BLaER1 (cell line): ENCODE data around the gene BRICD5.

Experiments
- H3K27ac ChIP-seq: shearing (Covaris generic); formaldehyde crosslinking; 2 replicates; pipeline ENCODE4 v1.8.1; 2022
- H3K27me3 ChIP-seq: shearing (Covaris generic); formaldehyde crosslinking; 2 replicates; pipeline ENCODE4 v1.8.1; 2022
- H3K36me3 ChIP-seq: shearing (Covaris generic); formaldehyde crosslinking; 2 replicates; pipeline ENCODE4 v1.8.1; 2022
- H3K4me1 ChIP-seq: shearing (Covaris generic); formaldehyde crosslinking; 2 replicates; pipeline ENCODE4 v1.8.1; 2022
- H3K4me2 ChIP-seq: shearing (Covaris generic); formaldehyde crosslinking; 2 replicates; pipeline ENCODE4 v1.8.1; 2022
- H3K4me3 ChIP-seq: shearing (Covaris generic); formaldehyde crosslinking; 2 replicates; pipeline ENCODE4 v1.8.1; 2022
- H3K9ac ChIP-seq: shearing (Covaris generic); formaldehyde crosslinking; 2 replicates; pipeline ENCODE4 v1.8.1; 2022
- H3K9me3 ChIP-seq: shearing (Covaris generic); formaldehyde crosslinking; 2 replicates; pipeline ENCODE4 v1.8.1; 2022
- H4K20me1 ChIP-seq: shearing (Covaris generic); formaldehyde crosslinking; 2 replicates; pipeline ENCODE4 v1.8.1; 2022
- Cebpa-rat ChIP-seq: shearing (Covaris generic); IDR thresholded peaks from 2 replicates; pipeline ENCODE4 v1.8.1; 2022

Gene BRICD5

GRCh38 chr16:2184962-2185361, 25.7 kb downstream of the BRICD5 start:
- H3K27me3 ChIP-seq: no peaks in the 10 kb centered on the region
- TF ChIP-seq Cebpa-rat: no peak
- peaks cover 42% of the 10 kb centered on the region for H4K20me1 ChIP-seq
- H3K9me3 ChIP-seq: no peaks in the 10 kb centered on the region
- H3K9ac ChIP-seq: no peak overlapping the region
- H3K27ac ChIP-seq: no peak overlapping the region
- H3K4me1 ChIP-seq: peaks cover 42% of the 10 kb centered on the region
- peaks cover 12% of the 10 kb centered on the region; the same call in 1 of the 2 replicates for H3K36me3 ChIP-seq
- H3K4me3 ChIP-seq: no peak overlapping the region
- H3K4me2 ChIP-seq: peak overlapping the region; percentile 86

GRCh38 chr16:2184346-2184745, 26.3 kb downstream of the BRICD5 start:
- peaks cover 42% of the 10 kb centered on the region for H3K4me1 ChIP-seq
- no peak for TF ChIP-seq Cebpa-rat
- no peaks in the 10 kb centered on the region for H3K27me3 ChIP-seq
- H3K9ac ChIP-seq: peak overlapping the region; percentile 38
- peak overlapping the region; percentile 8; the same call in 1 of the 2 replicates for H3K4me3 ChIP-seq
- H3K9me3 ChIP-seq: no peaks in the 10 kb centered on the region
- H4K20me1 ChIP-seq: peaks cover 44% of the 10 kb centered on the region
- H3K4me2 ChIP-seq: peak overlapping the region; percentile 86
- peak overlapping the region; percentile 60 for H3K27ac ChIP-seq
- H3K36me3 ChIP-seq: peaks cover 16% of the 10 kb centered on the region; the same call in 1 of the 2 replicates

- H3K27me3 ChIP-seq: no peaks in the 10 kb centered on the region
- peak overlapping the region; percentile 86 for H3K4me2 ChIP-seq
- no peak for TF ChIP-seq Cebpa-rat
- peak overlapping the region; percentile 60 for H3K27ac ChIP-seq
- peaks cover 44% of the 10 kb centered on the region for H4K20me1 ChIP-seq
- H3K36me3 ChIP-seq: peaks cover 12% of the 10 kb centered on the region; the same call in 1 of the 2 replicates
- H3K9me3 ChIP-seq: no peaks in the 10 kb centered on the region
- H3K4me1 ChIP-seq: peaks cover 42% of the 10 kb centered on the region
- H3K9ac ChIP-seq: peak overlapping the region; percentile 38
- peak overlapping the region; percentile 8; the same call in 1 of the 2 replicates for H3K4me3 ChIP-seq
Measured at GRCh38 chr16:2183671-2184070, 27.0 kb downstream of the BRICD5 start.

GRCh38 chr16:2181952-2182351, 28.7 kb downstream of the BRICD5 start:
- Histone ChIP-seq H3K27me3 (no peaks in the 10 kb centered on the region), H3K9ac (0 out of 2 replicates have a peak overlapping the region, but pooled peaks have one; percentile 2), H3K4me3 (no peak overlapping the region), H4K20me1 (peaks cover 51% of the 10 kb centered on the region), H3K4me2 (peak overlapping the region; percentile 86), H3K4me1 (peaks cover 42% of the 10 kb centered on the region), H3K27ac (no peak overlapping the region), H3K36me3 (peaks cover 23% of the 10 kb centered on the region), H3K9me3 (peaks cover 7% of the 10 kb centered on the region)
- TF ChIP-seq Cebpa-rat: no peak

DNA sequence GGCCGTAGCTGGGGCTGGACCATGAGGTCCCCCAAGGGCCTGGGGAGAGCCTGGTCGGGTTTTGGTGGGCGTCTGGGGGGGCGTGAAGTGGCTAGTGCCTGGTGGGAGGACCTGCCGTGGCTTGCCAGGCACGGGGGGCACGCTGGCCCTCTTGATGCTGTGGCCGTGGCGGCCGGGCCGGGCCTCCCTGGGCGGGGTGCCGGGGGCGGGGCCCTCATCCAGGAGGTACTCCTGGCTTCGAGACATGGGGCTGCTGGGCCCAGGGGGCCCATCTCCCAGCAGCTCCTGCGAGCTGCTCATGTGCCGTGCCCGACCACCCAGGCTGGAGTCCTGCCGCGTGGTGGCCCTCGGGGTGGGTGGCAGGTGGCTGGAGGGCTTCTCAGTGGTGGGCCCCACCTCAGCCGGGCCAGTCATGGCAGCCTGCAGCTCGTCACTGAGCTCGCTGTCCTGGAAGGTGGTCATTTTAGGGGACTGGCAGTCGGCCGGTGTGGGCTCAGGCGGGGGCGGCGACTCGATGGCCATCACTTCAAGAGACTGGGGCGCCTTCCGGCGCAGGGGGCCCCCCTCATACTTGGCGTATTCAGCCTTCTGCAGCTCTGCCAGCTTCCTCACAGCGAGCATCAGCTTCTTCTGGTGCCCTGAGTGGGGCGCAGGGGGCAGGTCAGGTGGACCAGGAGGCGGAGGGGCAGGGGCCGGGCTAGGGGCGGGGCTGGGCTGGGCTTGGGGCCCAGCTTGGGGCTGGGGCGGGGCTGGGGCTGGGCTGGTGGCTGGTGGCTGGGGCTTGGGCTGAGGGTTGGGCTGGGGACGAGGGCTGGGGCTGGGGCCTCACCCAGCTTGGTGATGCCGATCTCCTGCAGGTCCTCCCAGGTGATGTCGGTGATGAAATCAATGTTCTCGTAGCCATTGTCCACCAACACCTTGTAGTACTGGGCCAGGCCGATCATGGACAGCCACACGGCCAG, 29.4 kb downstream of the BRICD5 start:
- no peak for TF ChIP-seq Cebpa-rat
- H3K36me3 ChIP-seq: peaks cover 30% of the 10 kb centered on the region
- peaks cover 42% of the 10 kb centered on the region for H3K4me1 ChIP-seq
- peaks cover 51% of the 10 kb centered on the region for H4K20me1 ChIP-seq
- H3K27ac ChIP-seq: no peak overlapping the region
- H3K4me3 ChIP-seq: no peak overlapping the region
- H3K27me3 ChIP-seq: no peaks in the 10 kb centered on the region
- H3K9me3 ChIP-seq: peaks cover 7% of the 10 kb centered on the region
- H3K4me2 ChIP-seq: peak overlapping the region; percentile 86
- H3K9ac ChIP-seq: no peak overlapping the region

DNA sequence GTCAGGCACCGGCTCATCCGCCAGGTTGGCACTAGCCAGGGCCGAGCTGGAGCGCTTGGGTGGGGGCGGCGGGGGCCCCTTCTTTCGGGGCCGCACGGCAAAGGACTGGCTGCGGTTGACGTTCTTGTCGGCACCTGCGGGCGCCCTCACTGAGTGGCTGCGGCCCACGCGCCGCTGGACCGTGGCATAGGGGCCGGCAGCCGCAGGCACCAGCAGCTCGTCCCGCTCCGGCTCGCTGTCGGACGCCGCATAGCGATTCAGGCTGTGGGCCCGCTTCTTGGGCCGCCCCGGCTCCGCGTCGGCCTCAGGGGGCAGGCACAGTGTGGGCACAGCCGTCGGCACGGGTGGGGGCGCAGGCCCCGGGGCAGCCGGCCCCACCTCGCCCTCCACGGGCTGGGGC, 30.2 kb downstream of the BRICD5 start:
- Histone ChIP-seq H3K4me2 (no peak overlapping the region), H4K20me1 (peaks cover 48% of the 10 kb centered on the region), H3K36me3 (peaks cover 38% of the 10 kb centered on the region), H3K9me3 (peaks cover 7% of the 10 kb centered on the region), H3K4me3 (no peak overlapping the region), H3K9ac (no peak overlapping the region), H3K4me1 (peaks cover 39% of the 10 kb centered on the region), H3K27me3 (no peaks in the 10 kb centered on the region), H3K27ac (no peak overlapping the region)
- TF ChIP-seq Cebpa-rat: no peak

- no peak overlapping the region for H3K4me2 ChIP-seq
Measured at GRCh38 chr16:2179576-2179975, 31.1 kb downstream of the BRICD5 start.

GRCh38 chr16:2179107-2179501, 31.6 kb downstream of the BRICD5 start:
- Histone ChIP-seq H3K4me3 (no peak overlapping the region), H3K9me3 (peaks cover 7% of the 10 kb centered on the region), H3K4me1 (peaks cover 25% of the 10 kb centered on the region), H4K20me1 (peaks cover 35% of the 10 kb centered on the region), H3K27me3 (no peaks in the 10 kb centered on the region), H3K4me2 (no peak overlapping the region), H3K9ac (no peak overlapping the region), H3K27ac (no peak overlapping the region), H3K36me3 (peaks cover 51% of the 10 kb centered on the region)
- no peak for TF ChIP-seq Cebpa-rat

More at GRCh38 chr16:2179576-2179975, 31.1 kb downstream of the BRICD5 start:
- H3K9ac ChIP-seq: no peak overlapping the region
- no peaks in the 10 kb centered on the region for H3K27me3 ChIP-seq
- no peak overlapping the region for H3K4me3 ChIP-seq
- H3K36me3 ChIP-seq: peaks cover 46% of the 10 kb centered on the region
- no peak overlapping the region for H3K27ac ChIP-seq
- peaks cover 7% of the 10 kb centered on the region for H3K9me3 ChIP-seq
- H4K20me1 ChIP-seq: peaks cover 40% of the 10 kb centered on the region
- no peak for TF ChIP-seq Cebpa-rat
- H3K4me1 ChIP-seq: peaks cover 30% of the 10 kb centered on the region

DNA sequence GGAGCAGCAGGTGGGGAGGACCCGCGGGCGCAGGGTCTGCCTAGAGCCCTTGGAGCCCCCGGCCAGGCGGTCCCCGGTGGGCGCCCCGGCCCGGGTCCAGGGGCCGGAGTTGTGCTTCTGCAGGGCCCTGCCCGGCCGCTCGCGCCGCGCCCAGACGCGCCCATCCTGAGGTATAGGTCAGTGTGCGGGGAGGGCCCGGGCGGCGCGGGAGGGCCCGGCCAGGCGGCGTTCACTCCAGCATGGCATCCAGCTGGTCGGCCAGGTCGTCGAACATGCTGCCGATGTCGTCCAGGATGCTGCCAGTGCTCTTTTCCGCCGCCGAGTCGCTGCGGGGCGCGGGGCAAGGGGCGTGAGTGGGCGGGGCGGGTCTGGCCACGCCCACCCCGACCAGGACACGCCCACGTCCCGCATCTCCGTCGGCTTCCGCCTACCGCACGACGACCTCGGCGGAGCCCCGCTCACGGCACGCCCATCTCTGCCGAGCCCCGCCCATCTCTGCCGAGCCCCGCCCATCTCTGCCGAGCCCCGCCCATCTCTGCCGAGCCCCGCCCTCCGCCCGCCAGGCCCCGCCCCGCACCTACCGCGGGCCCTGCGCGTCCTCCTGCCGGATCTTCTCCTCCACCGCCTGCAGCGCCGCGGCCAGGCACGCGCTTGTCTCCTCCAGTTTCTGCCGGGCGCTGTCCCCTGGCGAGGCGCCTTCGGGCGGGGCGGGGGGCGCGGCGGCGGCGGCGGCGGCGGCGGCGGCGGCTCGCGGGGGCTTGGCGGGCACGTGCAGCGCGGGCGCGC, 32.1 kb downstream of the BRICD5 start:
- peaks cover 19% of the 10 kb centered on the region for H3K4me1 ChIP-seq
- H3K4me2 ChIP-seq: no peak overlapping the region

GRCh38 chr16:2177561-2177960, 33.1 kb downstream of the BRICD5 start:
- Histone ChIP-seq H3K9me3 (peaks cover 7% of the 10 kb centered on the region), H3K4me3 (no peak overlapping the region), H3K4me2 (no peak overlapping the region), H4K20me1 (peaks cover 22% of the 10 kb centered on the region), H3K27me3 (no peaks in the 10 kb centered on the region), H3K4me1 (peaks cover 10% of the 10 kb centered on the region), H3K27ac (no peak overlapping the region), H3K36me3 (peaks cover 66% of the 10 kb centered on the region), H3K9ac (no peak overlapping the region)
- TF ChIP-seq Cebpa-rat: no peak

More for the DNA sequence above, 32.1 kb downstream of the BRICD5 start:
- H3K4me3 ChIP-seq: no peak overlapping the region
- H3K27ac ChIP-seq: no peak overlapping the region
- H3K27me3 ChIP-seq: no peaks in the 10 kb centered on the region
- H3K36me3 ChIP-seq: peaks cover 56% of the 10 kb centered on the region
- no peak for TF ChIP-seq Cebpa-rat
- peaks cover 7% of the 10 kb centered on the region for H3K9me3 ChIP-seq
- H4K20me1 ChIP-seq: peaks cover 29% of the 10 kb centered on the region
- no peak overlapping the region for H3K9ac ChIP-seq
